ENCODE results near the gene DCAF11.
A peak's percentile ranks its signal among the peaks of the same experiment; 100 is the strongest.

DCAF11 gene

GRCh38 chr14:24079491-24080141 lies 35.0 kb upstream of the DCAF11 start:
- no peak for DNase-seq

GRCh38 chr14:24080142-24080530 lies 34.4 kb upstream of the DCAF11 start:
- DNase-seq = no peak

GRCh38 chr14:24080888-24081738 lies 33.5 kb upstream of the DCAF11 start:
- DNase-seq = peak; percentile 14

GRCh38 chr14:24081739-24082211 lies 32.8 kb upstream of the DCAF11 start:
- DNase-seq = no peak

GRCh38 chr14:24082411-24083080 lies 32.0 kb upstream of the DCAF11 start:
- DNase-seq = no peak

GRCh38 chr14:24083462-24083861 lies 31.1 kb upstream of the DCAF11 start:
- no peak for DNase-seq

GRCh38 chr14:24084440-24084839 lies 30.1 kb upstream of the DCAF11 start:
- DNase-seq = no peak

GRCh38 chr14:24085215-24085614 lies 29.4 kb upstream of the DCAF11 start:
- DNase-seq = no peak

GRCh38 chr14:24086193-24086955 lies 28.2 kb upstream of the DCAF11 start:
- no peak for DNase-seq

- no peak for DNase-seq
Measured at GRCh38 chr14:24087004-24087403, 27.6 kb upstream of the DCAF11 start.

- no peak for DNase-seq
Measured at GRCh38 chr14:24088095-24088494, 26.5 kb upstream of the DCAF11 start.

- no peak for DNase-seq
Measured at GRCh38 chr14:24089890-24090289, 24.7 kb upstream of the DCAF11 start.

- no peak for DNase-seq
Measured at GRCh38 chr14:24092110-24092504, 22.5 kb upstream of the DCAF11 start.

- DNase-seq = no peak
Measured at GRCh38 chr14:24092505-24093206, 21.9 kb upstream of the DCAF11 start.

GRCh38 chr14:24093207-24093900 lies 21.2 kb upstream of the DCAF11 start:
- no peak for DNase-seq

- DNase-seq = peak; percentile 94
Measured at GRCh38 chr14:24093901-24094840, 20.4 kb upstream of the DCAF11 start, which contains the start of gene PCK2. Gene PCK2, plus strand, starts transcription at chr14:24094311. Its CDS starts 95 bp downstream, at chr14:24094406.

- no peak for DNase-seq
Measured at GRCh38 chr14:24094841-24095270, 19.7 kb upstream of the DCAF11 start.

GRCh38 chr14:24095271-24096068 lies 19.1 kb upstream of the DCAF11 start:
- DNase-seq = peak; percentile 77

GRCh38 chr14:24096545-24097181 lies 17.9 kb upstream of the DCAF11 start:
- no peak for DNase-seq

All from GDM1 (cell line).